ENCODE results near the gene ARID3A.
"Not testable (repeated sequence)": the region's sequence is repeated elsewhere in the genome, so short reads cannot be mapped to it uniquely, and the experiment has no call there.

The ARID3A gene

DNA sequence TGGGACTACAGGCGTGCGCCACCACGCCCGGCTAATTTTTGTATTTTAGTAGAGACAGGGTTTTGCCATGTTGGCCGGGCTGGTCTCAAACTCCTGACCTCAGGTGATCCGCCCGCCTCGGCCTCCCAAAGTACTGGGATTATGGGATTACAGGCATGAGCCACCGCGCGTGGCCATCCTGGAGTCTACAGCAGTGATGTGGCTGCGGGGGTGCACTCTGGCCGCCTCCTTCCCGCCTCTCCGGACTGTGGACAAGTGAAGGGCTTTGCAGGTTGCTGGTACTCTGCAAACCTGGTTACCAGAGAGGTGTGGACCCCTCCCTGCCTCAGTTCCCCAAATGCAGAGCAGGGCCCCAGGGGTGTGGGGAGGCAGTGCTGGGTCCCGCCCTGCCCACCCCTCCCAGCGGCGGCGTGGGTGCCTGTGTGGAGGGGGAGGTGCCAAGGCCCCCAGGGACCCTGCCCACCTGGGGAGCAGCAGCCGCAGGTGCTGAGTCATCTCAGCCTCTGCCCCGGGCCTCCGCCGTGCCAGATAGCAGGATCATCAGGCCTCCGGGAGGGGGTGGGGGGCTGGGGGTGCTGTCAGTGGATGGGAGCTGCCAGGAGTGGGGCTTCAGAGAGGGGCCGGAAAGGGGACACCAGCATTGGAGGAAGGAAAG is 23.1 kb downstream of the ARID3A start:
- no peak for DNase-seq

DNA sequence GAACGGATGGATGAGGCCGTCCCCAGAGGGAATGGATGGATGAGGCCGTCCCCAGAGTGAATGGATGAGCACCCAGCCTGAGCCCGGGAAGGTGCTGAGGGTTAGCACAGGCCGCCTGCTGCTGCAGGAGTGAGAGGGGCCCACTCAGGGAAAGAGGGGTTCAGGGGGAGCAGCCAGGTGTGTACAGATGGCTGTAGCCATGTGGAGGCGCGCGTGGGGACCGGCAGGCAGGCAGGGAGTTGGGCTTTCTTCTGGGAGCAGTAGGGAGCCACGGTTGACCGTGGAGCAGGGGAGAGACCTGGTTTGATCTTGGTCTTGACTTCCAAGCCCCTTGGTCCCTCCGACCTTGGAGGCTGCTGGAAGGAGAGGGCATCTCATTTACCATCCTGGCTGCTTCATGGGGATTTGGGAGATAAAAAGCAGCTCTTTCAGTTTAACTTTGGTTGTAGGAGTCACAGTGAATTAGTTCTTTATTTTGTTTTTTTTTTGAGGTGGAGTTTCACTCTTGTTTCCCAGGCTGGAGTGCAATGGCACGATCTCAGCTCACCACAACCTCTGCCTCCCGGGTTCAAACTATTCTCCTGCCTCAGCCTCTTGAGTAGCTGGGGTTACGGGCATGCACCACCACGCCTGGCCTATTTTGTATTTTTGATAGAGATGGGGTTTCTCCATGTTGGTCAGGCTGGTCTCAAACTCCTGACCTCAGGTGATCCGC is 24.7 kb downstream of the ARID3A start:
- no peak for DNase-seq

DNA sequence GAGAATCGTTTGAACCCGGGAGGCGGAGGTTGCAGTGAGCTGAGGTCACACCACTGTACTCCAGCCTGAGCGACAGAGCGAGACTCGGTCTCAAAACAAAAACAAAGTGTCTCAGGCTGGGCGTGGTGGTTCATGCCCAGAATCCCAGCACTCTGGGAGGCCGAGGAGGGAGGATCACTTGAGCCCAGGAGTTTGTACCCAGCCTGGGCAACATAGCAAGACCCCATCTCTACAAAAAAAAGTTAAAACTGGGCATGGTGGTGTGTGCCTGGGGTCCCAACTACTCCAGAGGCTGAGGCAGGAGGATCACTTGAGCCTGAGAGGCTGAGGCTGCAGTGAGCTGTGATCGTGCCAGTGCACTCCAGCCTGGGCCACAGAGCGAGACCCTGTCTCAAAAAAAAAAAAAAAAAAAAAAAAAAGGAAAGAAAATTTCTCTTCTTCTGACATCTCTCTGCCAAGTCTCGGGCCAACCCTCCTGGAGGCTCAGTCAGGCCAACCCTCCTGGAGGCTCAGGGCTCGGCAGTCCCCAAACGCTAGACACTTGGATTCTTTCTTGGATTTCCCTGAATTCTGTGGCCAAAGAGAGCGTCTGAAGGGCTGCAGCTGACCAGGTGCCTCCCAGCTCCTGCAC is 26.3 kb downstream of the ARID3A start:
- DNase-seq, result no peak

- DNase-seq, result no peak
Measured at GRCh38 chr19:952680-953444, 27.0 kb downstream of the ARID3A start.

DNA sequence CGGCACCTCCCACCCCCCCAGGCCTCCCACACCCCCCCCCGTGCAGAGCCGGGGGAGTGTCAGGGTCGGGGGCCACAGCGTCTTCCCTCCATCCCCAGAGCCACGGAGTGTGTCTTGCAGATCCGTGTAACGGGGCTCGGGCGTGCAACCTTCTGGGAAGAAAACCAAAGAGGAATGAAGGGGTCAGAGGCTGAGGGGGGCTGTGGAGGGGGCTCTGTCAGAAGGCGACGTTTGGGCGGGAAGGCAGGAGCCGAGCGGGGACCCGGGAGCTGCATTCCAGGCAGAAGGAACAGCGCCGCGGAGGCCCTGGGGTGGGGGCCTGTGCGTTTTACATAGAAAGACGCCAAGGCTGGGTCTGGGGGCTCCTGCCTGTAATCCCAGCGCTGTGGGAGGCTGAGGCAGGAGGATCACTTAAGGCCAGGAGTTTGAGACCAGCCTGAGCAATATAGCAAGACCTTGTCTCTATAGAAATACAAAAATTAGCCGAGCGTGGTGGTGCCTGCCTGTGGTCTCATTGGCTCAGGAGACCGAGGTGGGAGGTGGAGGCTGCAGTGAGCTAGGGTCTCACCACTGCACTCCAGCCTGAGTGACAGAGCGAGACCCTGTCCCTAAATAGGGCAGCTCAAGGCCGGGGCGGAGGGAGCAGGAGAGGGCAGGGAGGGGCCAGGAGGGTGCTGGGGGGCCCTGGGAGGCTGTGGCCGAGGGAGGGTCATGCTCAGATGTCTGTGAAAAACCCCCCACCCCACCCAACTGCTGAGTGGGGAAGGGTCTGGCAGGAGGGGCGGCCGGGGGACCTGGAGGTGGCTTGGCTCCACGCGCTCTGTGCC is 27.8 kb downstream of the ARID3A start:
- no peak for DNase-seq

DNA sequence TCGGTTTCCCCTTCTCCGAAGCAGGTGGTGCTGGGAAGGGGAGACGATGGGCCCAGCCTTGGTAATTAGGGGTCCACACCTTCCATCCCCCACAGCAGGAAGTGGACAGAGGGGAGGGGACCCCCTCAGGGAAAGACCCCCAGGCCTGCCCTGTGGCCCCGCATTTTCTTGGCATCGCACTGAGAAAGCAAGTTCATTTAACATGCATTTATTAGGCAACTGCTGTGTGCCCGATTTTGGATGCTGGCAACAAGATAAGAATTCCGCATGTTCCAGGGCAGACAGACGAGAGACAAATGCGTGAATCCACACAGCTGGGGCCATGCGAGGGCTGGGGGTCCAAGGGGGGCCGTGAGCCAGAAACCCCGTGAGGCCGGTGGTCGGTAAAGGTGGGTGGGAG is 28.4 kb downstream of the ARID3A start:
- DNase-seq, result no peak

- DNase-seq, result no peak
Measured at GRCh38 chr19:954672-955494, 29.0 kb downstream of the ARID3A start.

DNA sequence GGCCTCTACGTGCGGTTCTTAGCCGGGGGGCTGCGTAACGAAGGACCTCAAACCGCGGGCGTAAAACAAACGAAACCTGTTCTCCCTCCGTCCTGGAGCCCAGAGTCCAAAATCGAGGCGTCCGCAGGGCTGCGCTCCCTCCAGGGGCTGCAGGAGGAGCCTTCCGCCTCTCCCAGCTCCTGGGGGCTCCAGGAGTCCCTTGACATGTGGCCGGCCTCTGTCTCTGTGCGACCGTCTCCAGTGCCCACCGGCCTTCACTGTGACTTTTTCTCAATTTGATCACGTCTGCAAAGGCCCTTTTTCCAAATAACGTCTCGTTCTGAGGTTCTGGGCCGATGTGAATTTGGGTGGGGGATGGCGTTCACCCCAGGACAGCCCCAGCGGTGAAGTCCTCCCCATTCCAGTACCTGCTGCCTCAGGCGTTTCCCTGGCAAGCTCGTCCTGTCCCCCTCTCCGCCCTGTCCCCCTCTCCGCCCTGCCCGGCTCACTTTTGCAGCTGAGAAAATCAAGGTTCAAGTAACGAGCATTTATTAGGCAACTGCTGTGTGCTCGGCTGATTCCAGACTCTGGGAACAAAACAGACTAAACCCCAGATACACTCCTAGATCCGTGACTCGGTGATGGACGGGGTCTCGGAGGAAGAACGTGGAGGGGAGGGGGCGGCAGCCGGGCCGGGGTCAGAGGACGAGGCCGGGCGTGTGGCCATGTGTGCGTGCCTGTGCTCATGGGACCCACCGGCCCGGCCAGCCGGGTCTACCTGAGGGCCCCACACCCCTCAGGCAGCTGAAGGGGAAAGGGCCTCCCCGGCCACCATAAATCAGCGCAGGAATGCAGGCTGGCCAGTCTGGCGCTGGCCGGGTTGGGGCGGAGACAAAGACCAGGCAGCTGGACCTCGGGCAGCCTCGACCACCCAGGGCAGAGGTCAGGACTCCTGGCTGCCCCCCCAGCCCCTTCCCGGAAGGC is 30.2 kb downstream of the ARID3A start:
- no peak for DNase-seq

- no peak for DNase-seq
Measured at GRCh38 chr19:956766-957440, 31.1 kb downstream of the ARID3A start.

DNA sequence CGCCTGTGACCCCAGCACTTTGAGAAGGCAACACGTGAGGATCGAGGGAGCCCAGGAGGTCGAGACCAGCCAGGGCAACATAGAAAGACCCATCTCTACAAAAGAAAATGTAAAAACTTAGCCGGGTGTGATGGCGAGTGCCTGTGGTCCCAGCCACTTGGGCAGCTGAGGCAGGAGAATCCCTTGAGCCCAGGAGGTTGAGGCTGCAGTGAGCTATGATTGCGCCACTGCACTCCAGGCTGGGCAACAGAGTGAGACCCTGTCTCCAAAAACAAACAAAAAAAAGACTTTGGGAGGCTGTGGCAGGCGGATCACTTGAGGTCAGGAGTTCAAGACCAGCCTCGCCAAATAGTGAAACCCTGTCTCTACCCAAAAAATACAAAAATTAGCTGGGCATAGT is 31.7 kb downstream of the ARID3A start:
- not testable (repeated sequence) for DNase-seq

- no peak for DNase-seq
Measured at GRCh38 chr19:958967-959855, 33.4 kb downstream of the ARID3A start.

GRCh38 chr19:960020-960419 is 34.2 kb downstream of the ARID3A start:
- DNase-seq, result no peak

GRCh38 chr19:960601-960938 is 34.7 kb downstream of the ARID3A start:
- DNase-seq, result no peak

GRCh38 chr19:961866-962620 is 36.2 kb downstream of the ARID3A start:
- no peak for DNase-seq

GRCh38 chr19:962683-963400 is 37.0 kb downstream of the ARID3A start:
- DNase-seq, result no peak

GRCh38 chr19:963486-963951 is 37.7 kb downstream of the ARID3A start:
- DNase-seq, result no peak

DNA sequence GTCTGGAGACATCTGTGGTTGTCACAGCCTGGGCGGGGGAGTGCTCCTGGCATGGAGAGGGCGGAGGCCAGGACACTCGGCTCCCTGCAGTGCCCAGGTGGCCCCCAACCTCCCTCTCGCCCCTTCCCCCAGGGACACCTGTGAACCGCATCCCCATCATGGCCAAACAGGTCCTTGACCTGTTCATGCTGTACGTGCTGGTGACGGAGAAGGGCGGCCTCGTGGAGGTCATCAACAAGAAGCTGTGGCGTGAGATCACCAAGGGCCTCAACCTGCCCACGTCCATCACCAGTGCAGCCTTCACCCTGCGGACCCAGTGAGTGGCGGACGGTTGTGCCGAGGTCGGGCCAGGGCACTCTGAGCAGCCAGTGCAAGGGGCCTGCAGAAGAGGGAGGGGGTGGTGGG is 38.3 kb downstream of the ARID3A start:
- DNase-seq, result no peak

All from CD4-positive, alpha-beta T cell treated with Interleukin-15 for 1 hour (primary cell).